CD4-positive, alpha-beta memory T cell (primary cell): Measurements from ENCODE around the gene C5orf15. TPM values are rescaled to one million over a fixed set of nuclear protein-coding genes. Genes with fewer than 3 reads are reported as not detected.

ENCODE experiments used
- CTCF ChIA-PET: fragments of 350-600 bp; sonication (Branson Sonifier 250); formaldehyde crosslinking; loops from one replicate; lab custom pipeline; 2021; ENCODE audit warnings: inconsistent platforms; ENCODE audit not compliant: partially characterized antibody; lab: Charles Lee
- POLR2A ChIA-PET: fragments of 350-600 bp; sonication (Branson Sonifier 250); formaldehyde crosslinking; loops from one replicate; lab custom pipeline; 2021; ENCODE audit not compliant: partially characterized antibody; lab: Charles Lee
- DNase-seq, 5 donors: peaks; one replicate each; pipeline versions ENCODE4 v3.0.0 to v3.0.0-alpha.2; 2020 to 2022; ENCODE audit warnings: mixed read lengths in 1 of 5
- H3K27ac ChIP-seq: one replicate; pipeline ENCODE4 v1.7.0; 2013; ENCODE audit warnings: low read depth, low read length
- H3K27me3 ChIP-seq: 2 replicates; pipeline ENCODE4 v1.7.0; 2013; ENCODE audit warnings: mild to moderate bottlenecking, low read length, moderate library complexity; ENCODE audit not compliant: insufficient read depth
- H3K36me3 ChIP-seq: 2 replicates; pipeline ENCODE4 v1.7.0; 2013; ENCODE audit warnings: mild to moderate bottlenecking, low read length, moderate library complexity; ENCODE audit not compliant: insufficient read depth
- H3K4me1 ChIP-seq: 2 replicates; pipeline ENCODE4 v1.7.0; 2013; ENCODE audit warnings: mild to moderate bottlenecking, low read length, moderate library complexity; ENCODE audit not compliant: insufficient read depth
- H3K4me3 ChIP-seq, 2 donors: one replicate each; pipeline ENCODE4 v1.7.0; 2013; ENCODE audit warnings: low read length in 2 of 2, mild to moderate bottlenecking in 1 of 2
- H3K9me3 ChIP-seq, 2 donors: one replicate each; pipeline ENCODE4 v1.7.0; 2013; ENCODE audit warnings: low read length in 2 of 2, control low read depth in 1 of 2; ENCODE audit not compliant: control insufficient read depth in 1 of 2
- H3K27ac Mint-ChIP-seq, 7 donors: one replicate each; pipeline ENCODE4 v1.8.0; 2020 to 2021; ENCODE audit warnings: mixed read lengths in 7 of 7, mild to moderate bottlenecking in 6 of 7, inconsistent platforms in 3 of 7, moderate library complexity in 3 of 7
- H3K27me3 Mint-ChIP-seq, 2 donors: one replicate each; pipeline ENCODE4 v1.8.0; 2020 to 2021; ENCODE audit warnings: mixed read lengths in 2 of 2
- H3K36me3 Mint-ChIP-seq, 2 donors: one replicate each; pipeline ENCODE4 v1.8.0; 2020 to 2021; ENCODE audit warnings: mixed read lengths in 2 of 2, inconsistent platforms in 1 of 2, mild to moderate bottlenecking in 1 of 2
- H3K4me1 Mint-ChIP-seq, 4 donors: one replicate each; pipeline ENCODE4 v1.8.0; 2020 to 2021; ENCODE audit warnings: mixed read lengths in 4 of 4, mild to moderate bottlenecking in 1 of 4
- H3K4me3 Mint-ChIP-seq, 8 donors: one replicate each; pipeline ENCODE4 v1.8.0; 2020 to 2021; ENCODE audit warnings: mixed read lengths in 8 of 8, mild to moderate bottlenecking in 7 of 8, moderate library complexity in 6 of 8, inconsistent platforms in 3 of 8
- H3K9me3 Mint-ChIP-seq, 8 donors: one replicate each; pipeline ENCODE4 v1.8.0; 2020 to 2021; ENCODE audit warnings: mixed read lengths in 8 of 8, mild to moderate bottlenecking in 5 of 8, inconsistent platforms in 3 of 8, moderate library complexity in 1 of 8
- intact Hi-C: fragments of 100-400 bp; cut with micrococcal nuclease; formaldehyde crosslinking; loops from one replicate; pipeline ENCODE4 v1.15.1; 2023
- polyA plus RNA-seq, 2 donors: library from polyadenylated mRNA; unstranded; fragments of 300-500 nt; fragmentation: Illumina TruSeq; gene quantifications; one replicate each; pipeline ENCODE4 v1.2.3, GENCODE V29; 2021
- total RNA-seq, 2 experiments: library from RNA; stranded (reverse); gene quantifications; one replicate each; pipeline ENCODE4 v1.2.3, GENCODE V29; 2021

C5orf15 gene
- total and polyA plus RNA-seq, 4 experiments from 2014 or later = 13.3 to 28.8 (median 22.2) TPM

DNA sequence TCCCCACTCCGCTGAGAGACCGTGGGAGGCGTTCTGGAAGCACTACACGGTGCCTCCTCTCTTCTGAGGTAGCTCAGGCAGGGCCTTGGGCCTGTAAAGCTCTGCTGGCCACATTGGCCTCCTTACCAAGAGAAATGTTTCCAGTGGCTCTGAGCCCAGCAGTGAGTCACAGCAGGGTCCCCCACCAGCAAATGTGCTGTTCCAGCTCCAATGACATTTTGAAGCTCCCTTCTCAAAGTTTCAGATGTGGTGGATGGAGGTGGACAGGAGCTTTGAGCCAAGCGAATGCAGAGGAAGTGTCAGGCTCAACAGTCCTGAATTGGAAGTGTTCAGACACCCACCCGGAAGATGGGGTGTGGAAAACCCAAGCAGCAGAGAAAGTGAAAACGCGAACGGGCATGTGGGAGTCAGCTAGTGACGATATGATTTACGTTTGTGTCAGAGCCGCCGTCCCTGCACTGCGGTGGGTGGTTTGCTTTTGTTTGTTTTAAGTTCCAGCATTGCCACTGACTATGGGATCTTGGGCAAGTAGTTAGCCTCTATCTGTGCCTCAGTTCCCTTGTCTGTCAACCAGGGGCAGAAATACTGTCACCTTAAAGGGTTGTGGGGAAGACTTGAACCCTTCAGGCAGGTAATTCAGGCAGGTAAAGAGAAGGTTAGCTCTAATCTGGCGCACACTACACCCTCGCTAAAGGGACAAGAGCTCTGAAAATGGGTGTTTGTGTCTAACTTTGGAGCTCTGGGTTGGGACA lies 38.2 kb downstream of the C5orf15 start:
- peaks cover 11 to 34% (median 18%) of the 10 kb centered on the region in 4 donors for H3K4me1 Mint-ChIP-seq
- ChIA-PET CTCF (interaction anchor here (1.6 kb wide), 1 partner anchor 50 kb away, joined by 5 read pairs; no protein-coding TSS in a partner anchor), POLR2A (interaction anchor here (0.5 to 1.2 kb wide), 2 partner anchors 8 to 834 kb away, joined by 3 read pairs; no protein-coding TSS in a partner anchor)
- DNase-seq = peak; percentile 57 to 66 (median 63)
- intact Hi-C loops = no loop called here
- Histone ChIP-seq H3K9me3 (no peaks in the 10 kb centered on the region), H3K4me1 (peaks cover 21% of the 10 kb centered on the region), H3K27me3 (no peaks in the 10 kb centered on the region), H3K27ac (peak overlapping the region; percentile 50), H3K4me3 (peak overlapping the region; percentile 49 to 55), H3K36me3 (no peaks in the 10 kb centered on the region)
- peaks cover 0 to under 1% of the 10 kb centered on the region in 2 donors for H3K27me3 Mint-ChIP-seq
- peak overlapping the region; percentile 70 to 96 (median 93) for H3K27ac Mint-ChIP-seq
- no peaks in the 10 kb centered on the region for H3K9me3 Mint-ChIP-seq
- peak overlapping the region; percentile 83 to 94 (median 89) for H3K4me3 Mint-ChIP-seq
- no peaks in the 10 kb centered on the region for H3K36me3 Mint-ChIP-seq

DNA sequence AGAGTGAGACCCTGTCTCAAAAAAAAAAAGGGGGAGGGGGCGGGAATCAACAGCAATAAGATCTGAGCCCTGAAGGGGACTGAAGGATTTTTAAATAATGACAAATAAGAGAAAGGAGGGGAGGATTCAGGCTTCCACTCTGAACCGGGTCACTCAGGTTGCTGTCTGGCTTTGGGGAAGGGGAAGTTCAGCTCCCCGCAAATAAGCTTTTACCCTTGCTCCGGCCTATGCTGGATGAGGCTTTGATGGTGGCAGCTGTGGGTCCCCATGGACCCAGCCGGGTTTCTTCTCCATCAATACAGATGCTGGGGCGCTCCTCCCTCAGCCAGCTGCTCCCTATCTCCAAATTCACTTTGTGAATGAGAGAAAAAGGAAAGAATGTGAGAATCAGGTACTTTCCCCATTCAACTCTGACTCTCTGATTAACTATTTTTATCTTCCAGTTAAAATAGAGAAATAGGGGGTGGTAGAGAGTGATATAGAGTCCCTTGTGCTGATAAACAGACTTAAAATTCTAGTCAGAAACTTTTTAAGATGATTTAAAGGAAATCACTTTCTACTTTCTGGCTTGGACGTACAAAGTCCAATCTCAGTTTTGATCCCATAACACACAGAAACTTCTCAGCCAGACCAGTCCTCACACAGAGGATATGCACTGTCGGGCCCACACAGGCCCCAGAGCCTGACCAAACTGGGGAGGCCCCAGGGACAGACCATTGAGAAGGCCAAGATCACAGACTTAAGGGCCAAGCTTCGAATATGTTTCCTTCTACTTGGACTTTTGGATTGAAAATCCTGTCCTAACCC lies 39.6 kb downstream of the C5orf15 start:
- Mint-ChIP-seq H3K4me1 (peaks cover 11 to 34% (median 18%) of the 10 kb centered on the region in 4 donors), H3K4me3 (peak overlapping the region in 2 of 8 donors; percentile 25 to 83), H3K27me3 (peaks cover 0 to 5% of the 10 kb centered on the region in 2 donors), H3K36me3 (no peaks in the 10 kb centered on the region), H3K9me3 (no peaks in the 10 kb centered on the region), H3K27ac (peak overlapping the region; percentile 38 to 96 (median 74))
- Histone ChIP-seq H3K4me1 (peaks cover 21% of the 10 kb centered on the region), H3K9me3 (no peaks in the 10 kb centered on the region), H3K4me3 (no peak overlapping the region), H3K27ac (no peak overlapping the region), H3K27me3 (no peaks in the 10 kb centered on the region), H3K36me3 (no peaks in the 10 kb centered on the region)
- no peak for DNase-seq
- ChIA-PET CTCF (interaction anchor here (0.7 kb wide), 1 partner anchor 368 kb away, joined by 3 read pairs; no protein-coding TSS in a partner anchor), POLR2A (no interaction called here)
- intact Hi-C loops = no loop called here

DNA sequence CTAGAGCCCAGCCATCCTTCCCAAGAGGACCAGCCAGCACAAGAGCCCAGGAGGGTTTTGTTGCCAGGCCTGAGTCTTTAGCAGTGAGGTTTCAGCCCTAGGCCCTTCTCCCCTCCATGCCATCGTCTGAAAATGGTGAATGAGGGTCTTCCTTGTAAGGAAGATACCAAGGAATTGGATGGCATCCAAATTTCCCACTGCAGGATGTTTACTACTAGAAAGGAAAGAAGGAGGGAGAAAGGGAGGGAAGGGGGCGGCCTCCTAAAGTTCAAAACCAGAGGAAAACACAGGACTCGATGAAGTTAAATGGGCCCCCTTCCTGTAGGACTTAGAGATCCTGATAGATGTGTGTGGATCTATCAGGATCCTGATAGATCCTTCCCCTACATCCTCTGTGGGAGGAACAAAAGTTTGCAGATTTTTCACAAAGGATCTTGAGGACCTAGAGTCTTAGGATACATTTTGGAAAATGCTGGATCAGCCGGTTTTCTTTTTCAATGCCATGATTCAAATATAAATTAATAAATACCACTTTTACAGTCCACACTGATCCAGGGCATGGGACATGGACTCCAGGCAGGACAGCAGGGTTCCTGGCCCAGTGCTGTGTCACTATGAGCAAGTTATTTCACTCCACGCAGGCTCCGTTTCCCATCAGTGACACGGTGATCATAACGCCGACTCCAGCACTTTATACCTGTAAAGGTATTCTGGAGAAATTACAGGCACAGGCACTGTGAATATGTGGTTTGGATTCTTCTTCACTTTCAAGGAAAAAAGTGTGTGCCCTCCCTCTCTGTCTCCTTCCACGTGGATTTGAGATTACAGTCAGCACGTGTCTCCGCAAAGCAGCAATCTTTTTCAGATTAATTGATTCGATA lies 40.9 kb downstream of the C5orf15 start:
- H3K36me3 Mint-ChIP-seq = no peaks in the 10 kb centered on the region
- POLR2A ChIA-PET = no interaction called here
- Histone ChIP-seq H3K27me3 (no peaks in the 10 kb centered on the region), H3K9me3 (no peaks in the 10 kb centered on the region), H3K4me1 (peaks cover 21% of the 10 kb centered on the region), H3K36me3 (no peaks in the 10 kb centered on the region), H3K4me3 (no peak overlapping the region), H3K27ac (no peak overlapping the region)
- peaks cover 0 to 5% of the 10 kb centered on the region in 2 donors for H3K27me3 Mint-ChIP-seq
- H3K4me1 Mint-ChIP-seq = peaks cover 11 to 28% (median 18%) of the 10 kb centered on the region in 4 donors
- CTCF ChIA-PET = interaction anchor here (0.7 kb wide), 1 partner anchor 367 kb away, joined by 3 read pairs; no protein-coding TSS in a partner anchor
- no peaks in the 10 kb centered on the region for H3K9me3 Mint-ChIP-seq
- DNase-seq = no peak
- intact Hi-C loops = no loop called here
- H3K27ac Mint-ChIP-seq = peak overlapping the region in 2 of 7 donors; percentile 16 to 69
- no peak overlapping the region for H3K4me3 Mint-ChIP-seq

DNA sequence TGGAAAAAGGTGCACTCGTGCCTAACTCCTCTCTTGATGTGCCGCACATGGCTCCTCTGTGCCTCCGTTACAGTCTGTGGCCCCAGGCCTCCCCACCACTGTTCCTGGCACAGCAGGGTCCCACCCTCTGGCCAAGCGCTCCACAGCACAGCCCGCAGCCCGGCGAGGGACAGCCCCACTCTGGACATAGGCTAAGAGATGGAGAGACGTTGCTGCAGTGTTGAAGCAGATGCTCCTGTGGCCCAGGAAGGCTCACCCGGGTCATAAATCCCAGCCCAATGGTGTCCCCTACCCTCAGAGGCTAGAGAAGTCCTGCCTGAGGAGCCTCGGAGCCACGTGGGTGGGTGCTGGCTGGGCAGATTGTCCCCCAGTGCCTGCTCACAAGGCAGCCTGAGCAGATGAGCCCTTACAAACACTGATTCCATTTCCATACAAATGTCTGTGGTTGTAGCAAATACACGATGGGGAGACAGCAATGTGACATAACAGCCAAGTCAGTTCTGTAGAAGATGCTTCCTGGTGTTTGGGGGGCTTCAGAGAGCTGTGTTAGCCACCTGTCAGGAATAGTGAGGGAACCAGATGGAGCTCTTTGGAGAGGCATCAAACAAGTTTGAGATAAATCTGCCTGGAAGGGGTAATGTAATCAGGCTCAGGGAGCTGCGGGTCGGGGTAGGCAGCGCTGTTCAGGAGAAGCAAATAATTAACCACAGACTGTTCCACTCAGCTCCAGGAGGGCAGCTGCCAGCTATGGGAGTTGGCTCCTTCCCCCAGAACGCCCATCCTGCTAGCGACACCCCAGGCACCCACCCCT lies 41.7 kb downstream of the C5orf15 start:
- POLR2A ChIA-PET = no interaction called here
- Histone ChIP-seq H3K27me3 (no peaks in the 10 kb centered on the region), H3K36me3 (no peaks in the 10 kb centered on the region), H3K4me3 (no peak overlapping the region), H3K27ac (no peak overlapping the region), H3K4me1 (peaks cover 21% of the 10 kb centered on the region), H3K9me3 (no peaks in the 10 kb centered on the region)
- no peak for DNase-seq
- Mint-ChIP-seq H3K4me1 (peaks cover 11 to 27% (median 18%) of the 10 kb centered on the region in 4 donors), H3K9me3 (no peaks in the 10 kb centered on the region), H3K27ac (peak overlapping the region in 2 of 7 donors; percentile 17 to 82), H3K36me3 (no peaks in the 10 kb centered on the region), H3K27me3 (peaks cover 0 to 5% of the 10 kb centered on the region in 2 donors), H3K4me3 (no peak overlapping the region)
- CTCF ChIA-PET = no interaction called here
- intact Hi-C loops = no loop called here

DNA sequence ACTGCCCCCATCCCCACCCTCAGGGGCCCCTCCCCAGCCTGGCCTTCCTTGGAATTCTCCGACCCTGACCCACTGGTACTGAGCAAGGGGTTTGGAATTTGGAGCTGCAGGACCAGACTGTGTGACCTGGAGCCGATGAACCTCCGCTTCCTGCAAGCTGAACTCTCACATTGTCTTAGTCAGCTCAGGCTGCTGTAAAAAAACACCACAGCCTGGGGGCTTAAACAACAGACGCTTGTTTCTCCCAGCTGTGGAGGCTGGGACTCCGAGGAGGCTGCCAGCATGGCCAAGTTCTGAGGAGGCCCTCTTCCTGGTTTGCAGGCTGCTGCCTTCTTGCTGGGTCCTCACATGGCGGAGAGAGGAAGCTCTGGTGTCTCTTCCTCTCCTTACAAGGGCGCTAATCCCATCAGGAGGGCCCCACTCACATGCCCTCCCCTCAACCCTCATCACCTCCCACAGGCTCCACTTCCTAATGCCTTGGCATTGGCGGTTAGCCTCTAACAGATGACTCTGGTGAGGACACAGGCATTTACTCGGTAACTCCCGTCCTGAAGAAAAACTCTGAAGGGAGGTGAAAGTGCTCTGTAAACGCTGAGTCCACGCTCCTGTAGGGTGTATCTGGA lies 42.4 kb downstream of the C5orf15 start:
- H3K27me3 Mint-ChIP-seq = peaks cover 0 to 5% of the 10 kb centered on the region in 2 donors
- intact Hi-C loops = no loop called here
- CTCF ChIA-PET = no interaction called here
- no peak for DNase-seq
- no peaks in the 10 kb centered on the region for H3K36me3 Mint-ChIP-seq
- H3K4me1 Mint-ChIP-seq = peaks cover 7 to 22% (median 14%) of the 10 kb centered on the region in 4 donors
- H3K4me3 ChIP-seq = no peak overlapping the region
- H3K27ac Mint-ChIP-seq = no peak overlapping the region
- H3K4me3 Mint-ChIP-seq = no peak overlapping the region
- H3K36me3 ChIP-seq = no peaks in the 10 kb centered on the region
- no peaks in the 10 kb centered on the region for H3K9me3 Mint-ChIP-seq
- H3K9me3 ChIP-seq = no peaks in the 10 kb centered on the region
- POLR2A ChIA-PET = no interaction called here
- H3K27me3 ChIP-seq = no peaks in the 10 kb centered on the region
- peaks cover 16% of the 10 kb centered on the region for H3K4me1 ChIP-seq
- H3K27ac ChIP-seq = no peak overlapping the region

DNA sequence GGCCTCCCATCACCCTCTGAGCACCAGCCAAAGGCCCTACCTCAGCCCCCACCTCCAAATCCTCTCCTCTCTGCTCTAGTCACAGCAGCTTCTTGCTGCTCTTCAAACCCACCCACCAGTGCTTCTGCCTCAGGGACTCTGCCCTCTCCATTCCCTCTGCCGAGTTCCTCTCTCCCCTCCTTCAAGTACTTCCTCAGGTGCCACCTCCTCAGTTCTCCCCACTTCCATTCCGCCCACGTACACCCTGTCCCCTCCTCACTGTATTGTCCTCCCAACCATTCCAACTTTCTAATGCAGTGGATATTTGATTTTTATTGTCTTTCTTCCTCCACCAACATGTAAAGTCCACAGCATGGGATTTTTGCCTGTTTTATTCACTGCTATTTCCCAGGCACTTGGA lies 43.2 kb downstream of the C5orf15 start:
- Mint-ChIP-seq H3K27ac (peak overlapping the region in 2 of 7 donors; percentile 58 to 68), H3K27me3 (peaks cover 3 to 5% of the 10 kb centered on the region in 2 donors), H3K4me3 (no peak overlapping the region), H3K36me3 (no peaks in the 10 kb centered on the region), H3K9me3 (no peaks in the 10 kb centered on the region), H3K4me1 (peaks cover 4 to 15% (median 8%) of the 10 kb centered on the region in 4 donors)
- Histone ChIP-seq H3K9me3 (no peaks in the 10 kb centered on the region), H3K4me1 (peaks cover 10% of the 10 kb centered on the region), H3K27ac (no peak overlapping the region), H3K4me3 (no peak overlapping the region), H3K36me3 (no peaks in the 10 kb centered on the region), H3K27me3 (no peaks in the 10 kb centered on the region)
- intact Hi-C loops = no loop called here
- CTCF ChIA-PET = interaction anchor here (0.6 kb wide), 1 partner anchor 1295 kb away, joined by 4 read pairs; no protein-coding TSS in a partner anchor
- POLR2A ChIA-PET = no interaction called here
- no peak for DNase-seq
